Measurements from ENCODE around the gene ART1.

DNA sequence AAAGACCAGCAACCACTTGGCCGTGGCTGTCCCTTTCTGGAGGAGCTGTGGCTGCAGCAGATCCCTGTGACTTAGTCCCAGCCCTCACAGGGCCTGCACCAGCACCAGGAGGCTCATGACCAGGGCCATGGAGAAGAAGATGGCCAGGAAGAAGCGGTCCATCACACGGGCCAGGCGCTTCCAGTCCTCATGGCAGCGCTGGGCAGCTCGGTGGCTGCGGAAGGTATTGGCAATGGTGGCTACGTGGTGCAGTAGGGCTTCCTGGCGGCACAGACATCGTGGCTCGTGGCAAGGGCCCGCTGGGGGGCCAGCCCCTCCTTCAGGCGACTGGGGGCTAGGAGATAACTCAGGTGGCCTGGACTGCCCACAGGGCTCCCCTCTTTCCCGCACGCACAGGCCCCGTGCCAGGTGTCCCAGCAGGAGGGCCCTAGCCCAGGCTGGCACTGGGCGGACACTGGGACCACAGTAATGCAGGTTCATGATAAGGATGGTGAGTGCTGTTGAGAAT is 21.1 kb downstream of the ART1 start:
- TF ChIP-seq, protein P1, sequence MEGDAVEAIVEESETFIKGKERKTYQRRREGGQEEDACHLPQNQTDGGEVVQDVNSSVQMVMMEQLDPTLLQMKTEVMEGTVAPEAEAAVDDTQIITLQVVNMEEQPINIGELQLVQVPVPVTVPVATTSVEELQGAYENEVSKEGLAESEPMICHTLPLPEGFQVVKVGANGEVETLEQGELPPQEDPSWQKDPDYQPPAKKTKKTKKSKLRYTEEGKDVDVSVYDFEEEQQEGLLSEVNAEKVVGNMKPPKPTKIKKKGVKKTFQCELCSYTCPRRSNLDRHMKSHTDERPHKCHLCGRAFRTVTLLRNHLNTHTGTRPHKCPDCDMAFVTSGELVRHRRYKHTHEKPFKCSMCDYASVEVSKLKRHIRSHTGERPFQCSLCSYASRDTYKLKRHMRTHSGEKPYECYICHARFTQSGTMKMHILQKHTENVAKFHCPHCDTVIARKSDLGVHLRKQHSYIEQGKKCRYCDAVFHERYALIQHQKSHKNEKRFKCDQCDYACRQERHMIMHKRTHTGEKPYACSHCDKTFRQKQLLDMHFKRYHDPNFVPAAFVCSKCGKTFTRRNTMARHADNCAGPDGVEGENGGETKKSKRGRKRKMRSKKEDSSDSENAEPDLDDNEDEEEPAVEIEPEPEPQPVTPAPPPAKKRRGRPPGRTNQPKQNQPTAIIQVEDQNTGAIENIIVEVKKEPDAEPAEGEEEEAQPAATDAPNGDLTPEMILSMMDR (IDR thresholded peaks at IDR 0.05): no peak
- TF ChIP-seq POLR2A (IDR thresholded peaks at IDR 0.05): no peak
